Umbilical cord (tissue), 2 donors: ENCODE data around the gene ADARB1. TPM values are rescaled to one million over a fixed set of nuclear protein-coding genes. Genes with fewer than 3 reads are reported as not detected.

Source experiments
- DNase-seq: peaks from one replicate; pipeline ENCODE4 v3.0.0-alpha.2; 2015; ENCODE audit warnings: low spot score
- total RNA-seq: library from RNA; depleted of rRNA; stranded (reverse); fragments of >200 nt; gene quantifications from one replicate; pipeline ENCODE4 v1.2.3, GENCODE V29; 2014; ENCODE audit warnings: low replicate concordance; ENCODE audit not compliant: insufficient read depth

The ADARB1 gene
- total RNA-seq, 1 donor from 2014 or later: 108 TPM

DNA sequence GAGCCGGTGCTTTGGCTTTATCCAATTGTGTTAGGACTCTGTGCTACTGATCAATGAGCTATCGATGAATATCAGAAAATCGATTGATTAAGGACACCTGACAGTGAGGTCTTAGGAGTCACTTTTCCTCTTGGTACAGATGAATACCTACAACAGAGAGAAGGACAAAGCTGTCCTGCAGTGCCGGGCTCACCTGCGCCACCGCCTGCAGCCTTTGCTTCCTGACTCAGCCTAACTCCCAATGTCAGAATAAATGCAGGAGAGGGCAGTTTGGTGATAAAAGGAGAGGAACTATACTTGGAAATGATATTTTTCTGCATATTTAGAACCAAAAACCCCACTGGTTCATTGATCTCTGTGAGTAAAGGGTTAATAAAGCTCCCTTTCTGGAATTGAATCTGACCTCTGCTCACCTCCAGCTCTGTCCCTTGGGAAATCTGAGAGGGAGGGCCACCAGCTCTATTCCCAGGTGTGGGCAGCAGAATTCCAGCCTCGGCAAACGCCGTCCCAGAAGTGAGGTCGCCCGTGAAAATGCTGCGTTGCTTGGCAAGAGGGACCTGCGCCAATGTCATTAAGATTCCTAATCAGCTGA is 174.0 kb downstream of the ADARB1 start:
- no peak for DNase-seq

DNA sequence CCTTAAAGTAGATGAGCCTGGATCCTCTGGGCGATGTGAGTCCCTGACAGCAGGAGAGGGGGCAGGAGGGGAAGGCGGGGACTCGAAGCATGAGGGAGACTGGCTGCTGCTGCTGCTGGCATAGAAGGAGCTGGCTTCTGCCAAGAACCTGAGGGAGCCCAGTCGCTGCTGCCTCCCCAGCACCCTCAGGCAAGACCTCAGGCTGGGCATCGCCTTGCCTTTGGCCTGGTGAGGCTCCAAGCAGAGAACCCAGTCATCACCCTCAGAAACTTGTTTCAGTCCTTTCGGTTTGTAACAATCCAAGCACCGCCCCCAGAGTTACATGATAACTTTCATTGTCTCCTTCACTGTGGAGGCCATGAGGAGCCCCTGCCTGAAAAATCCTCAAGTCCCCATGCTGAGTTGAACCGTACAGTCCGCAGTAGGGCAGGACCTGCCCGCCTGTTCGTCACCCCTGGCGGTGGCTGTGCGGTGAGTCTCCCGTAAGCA is 174.6 kb downstream of the ADARB1 start:
- no peak for DNase-seq

DNA sequence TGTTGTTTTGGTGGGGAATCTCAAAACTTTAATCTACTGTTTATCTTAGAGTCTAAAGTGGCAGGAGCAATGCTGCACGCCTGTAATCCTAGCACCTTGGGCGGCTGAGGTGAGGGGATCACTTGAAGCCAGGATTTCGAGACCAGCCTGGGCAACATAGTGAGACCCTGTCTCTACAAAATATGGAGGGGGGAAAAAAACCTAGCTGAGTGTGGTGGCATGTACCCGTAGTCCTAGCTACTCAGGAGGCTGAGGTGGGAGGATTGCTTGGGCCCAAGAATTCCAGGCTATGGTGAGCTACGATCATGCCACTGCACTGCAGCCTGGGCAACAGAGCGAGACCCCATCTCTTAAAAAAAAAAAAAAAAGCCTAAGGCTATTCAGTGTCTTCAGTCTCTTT is 175.2 kb downstream of the ADARB1 start:
- no peak for DNase-seq

DNA sequence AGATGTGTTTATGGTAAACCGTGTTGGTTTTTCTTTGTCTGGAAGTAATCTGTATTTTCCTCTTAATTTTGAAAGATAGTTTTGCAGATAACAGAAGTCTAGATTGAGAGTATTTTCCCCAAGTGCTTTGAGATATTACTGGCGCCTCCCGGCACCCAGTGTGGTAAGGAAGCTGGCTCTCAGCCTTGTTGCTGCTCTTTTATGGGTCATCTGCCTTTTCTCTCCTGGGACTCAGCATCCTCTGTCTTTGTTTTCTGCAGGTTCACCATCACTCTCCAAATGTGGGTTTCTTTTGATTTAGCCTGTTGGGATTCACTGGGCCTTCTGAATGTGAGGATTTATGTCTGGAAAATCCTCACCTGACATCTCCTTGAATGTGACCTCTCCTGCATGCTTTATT is 175.9 kb downstream of the ADARB1 start:
- DNase-seq: no peak

DNA sequence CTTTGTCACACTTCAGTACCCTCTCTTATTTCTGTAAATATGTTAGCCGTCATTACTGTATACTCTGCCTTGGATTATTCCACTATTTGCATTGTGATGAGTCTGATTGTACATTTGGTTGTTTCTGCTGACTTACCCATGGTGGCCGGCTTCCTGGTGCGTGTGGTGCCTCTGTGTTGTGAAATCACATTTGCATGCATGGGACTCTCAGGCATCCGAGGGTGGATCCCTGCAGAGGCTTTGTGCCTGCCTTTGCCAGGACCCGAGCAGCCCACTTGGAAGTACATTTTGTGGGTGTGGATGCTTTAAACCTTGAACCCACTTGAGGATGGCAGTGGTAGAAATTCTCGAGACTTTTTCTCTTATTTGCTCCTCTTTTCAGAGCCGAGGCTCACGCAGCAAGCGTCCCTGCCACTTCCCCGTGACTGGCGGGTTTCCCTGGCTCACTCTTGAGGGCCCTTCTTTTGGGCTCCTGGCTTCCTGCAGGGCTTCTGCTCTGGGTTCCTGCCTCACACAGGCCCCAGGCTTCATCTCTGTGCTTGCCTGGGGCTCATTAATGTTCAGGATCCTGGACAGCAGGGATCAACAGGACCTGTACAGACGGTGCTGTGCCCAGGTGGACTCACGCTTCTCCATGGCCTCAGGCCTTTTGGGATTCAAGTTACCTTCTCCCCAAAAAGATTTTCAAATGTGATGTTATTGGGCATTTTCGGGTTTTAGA is 176.7 kb downstream of the ADARB1 start:
- no peak for DNase-seq

DNA sequence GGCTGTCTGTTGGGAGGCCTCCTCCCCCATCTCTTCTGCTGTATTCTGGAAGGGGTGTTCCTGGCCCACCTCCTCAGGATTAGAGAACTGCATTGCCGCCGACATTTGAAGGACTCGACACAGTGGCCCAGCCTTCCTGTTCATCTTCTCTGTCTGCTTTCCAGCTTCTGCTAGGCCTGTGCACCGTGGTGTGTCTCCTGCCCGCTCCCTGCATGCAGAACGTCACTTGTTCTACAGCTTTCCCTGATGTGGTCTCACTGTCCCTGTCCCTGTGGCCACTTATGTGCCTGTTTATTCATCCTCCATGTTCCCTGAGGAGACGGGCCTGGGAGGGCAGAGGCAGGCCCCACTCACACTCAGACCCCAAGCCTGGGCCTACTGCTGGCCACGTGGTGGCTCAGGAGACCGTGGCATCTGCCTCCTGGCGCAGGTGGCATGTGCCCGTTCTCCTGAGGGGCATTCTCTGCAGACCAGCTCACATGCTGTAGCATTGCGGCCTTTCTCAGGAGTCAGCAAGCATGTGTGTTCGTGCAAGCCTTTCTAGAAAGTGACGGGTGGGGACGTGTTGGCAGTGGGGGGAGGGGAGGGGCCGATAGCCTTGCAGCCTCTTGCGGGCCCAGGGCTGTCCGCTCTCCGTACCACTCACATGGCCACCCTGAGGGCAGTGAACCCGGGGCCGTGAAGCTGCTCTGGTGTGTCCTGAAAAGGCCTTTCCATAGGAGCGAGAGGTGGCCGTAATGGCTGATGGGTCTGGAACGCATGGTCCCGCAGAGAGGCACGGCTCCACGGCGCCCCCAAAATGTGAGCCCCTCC is 177.5 kb downstream of the ADARB1 start:
- DNase-seq: no peak

DNA sequence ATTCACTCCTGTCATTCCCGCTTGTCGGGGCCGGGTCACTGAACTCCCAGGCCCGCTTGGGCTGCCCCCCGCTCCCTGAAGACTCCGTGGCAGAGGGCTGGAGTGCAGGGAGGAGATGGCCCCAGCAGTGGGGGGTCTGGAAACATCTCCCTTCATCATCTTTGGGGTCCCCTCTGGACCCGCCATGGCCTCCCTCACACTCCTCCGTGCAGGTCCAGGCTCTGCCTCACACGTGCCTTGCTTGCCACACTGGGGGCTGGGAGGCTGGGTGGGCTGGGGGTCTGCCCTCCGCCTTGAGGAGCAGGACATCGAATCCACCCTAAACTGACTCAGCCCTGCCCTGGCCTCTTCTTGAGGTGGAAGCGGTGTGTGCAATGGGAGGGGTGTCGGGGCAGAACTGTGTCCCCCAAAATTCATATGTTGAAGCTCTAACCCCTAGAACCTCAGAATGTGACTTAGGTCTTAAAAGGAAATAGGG is 178.1 kb downstream of the ADARB1 start:
- no peak for DNase-seq

DNA sequence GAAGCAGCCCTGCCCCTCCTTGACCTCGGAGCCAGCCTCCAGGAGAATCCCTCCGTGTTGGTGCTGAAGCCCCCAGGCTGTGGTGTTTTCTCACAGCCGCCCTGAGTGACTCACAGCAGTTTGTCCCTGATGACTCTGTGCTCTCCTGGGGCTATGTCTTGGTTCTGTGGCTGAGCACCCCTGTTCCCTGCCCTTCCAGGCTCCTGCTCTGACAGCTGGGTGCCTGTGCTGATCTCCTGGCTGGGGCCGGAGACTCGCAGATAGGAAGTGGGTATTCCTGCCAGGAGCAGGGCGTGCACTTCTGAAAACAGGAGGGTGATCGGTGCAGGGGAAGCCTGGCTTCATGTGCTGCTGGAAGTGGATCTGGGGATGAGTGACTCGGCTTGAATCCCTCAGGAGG is 178.8 kb downstream of the ADARB1 start:
- peak; percentile 55 for DNase-seq

DNA sequence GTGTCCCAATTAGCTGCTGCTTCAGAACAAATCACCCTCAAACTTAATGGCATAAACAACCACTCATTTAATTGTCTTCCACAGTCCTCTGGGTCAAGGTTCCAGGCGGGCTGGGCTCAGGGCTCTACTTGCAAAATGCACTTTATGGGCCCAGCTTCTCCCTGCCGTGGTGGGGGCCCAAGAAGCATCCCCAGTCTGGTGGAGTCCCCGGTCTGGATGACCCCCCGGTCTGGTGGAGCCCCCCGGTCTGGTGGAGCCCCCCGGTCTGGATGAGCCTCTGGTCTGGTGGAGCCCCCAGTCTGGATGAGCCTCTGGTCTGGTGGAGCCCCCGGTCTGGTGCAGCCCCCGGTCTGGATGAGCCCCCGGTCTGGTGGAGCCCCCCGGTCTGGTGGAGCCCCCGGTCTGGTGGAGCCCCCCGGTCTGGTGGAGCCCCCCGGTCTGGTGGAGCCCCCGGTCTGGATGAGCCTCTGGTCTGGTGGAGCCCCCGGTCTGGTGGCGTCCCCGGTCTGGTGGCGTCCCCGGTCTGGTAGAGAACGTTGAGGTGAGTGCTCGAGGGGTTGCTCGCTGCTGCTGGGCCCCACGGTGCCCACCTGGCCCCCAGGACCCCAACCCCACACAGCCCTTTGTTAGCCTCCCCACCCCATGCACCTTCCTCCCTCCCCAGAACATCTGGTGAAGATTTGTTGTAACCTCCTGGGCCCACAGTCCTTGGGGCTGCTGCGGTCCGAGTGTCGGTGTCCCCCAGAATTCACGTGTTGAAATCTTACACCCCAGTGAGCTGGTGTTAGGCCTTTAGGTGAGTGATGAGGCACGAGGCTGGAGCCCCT is 179.5 kb downstream of the ADARB1 start:
- DNase-seq: no peak

DNA sequence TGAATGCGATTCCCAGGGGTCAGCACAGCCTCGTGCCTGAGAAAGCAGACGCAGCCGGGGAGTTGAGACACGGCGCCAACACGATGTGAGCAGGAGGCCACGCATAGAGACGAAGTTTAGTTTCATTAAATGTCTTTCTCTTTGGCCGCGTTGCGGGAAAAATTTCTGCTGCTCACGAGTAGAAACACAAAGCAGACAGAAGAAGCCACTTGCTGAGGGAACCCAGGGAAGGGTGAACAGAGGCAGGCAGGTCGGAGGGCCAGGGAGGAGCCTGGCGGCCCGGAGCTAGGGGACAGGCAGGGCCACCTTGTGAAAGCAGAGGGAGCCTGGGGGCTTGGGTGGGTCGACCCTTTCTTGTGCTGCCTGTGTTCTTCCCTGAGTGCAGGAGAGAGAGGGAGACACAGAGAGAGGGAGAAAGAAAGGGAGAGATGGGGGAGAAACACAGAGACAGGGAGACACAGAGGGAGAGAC is 180.1 kb downstream of the ADARB1 start:
- no peak for DNase-seq

DNA sequence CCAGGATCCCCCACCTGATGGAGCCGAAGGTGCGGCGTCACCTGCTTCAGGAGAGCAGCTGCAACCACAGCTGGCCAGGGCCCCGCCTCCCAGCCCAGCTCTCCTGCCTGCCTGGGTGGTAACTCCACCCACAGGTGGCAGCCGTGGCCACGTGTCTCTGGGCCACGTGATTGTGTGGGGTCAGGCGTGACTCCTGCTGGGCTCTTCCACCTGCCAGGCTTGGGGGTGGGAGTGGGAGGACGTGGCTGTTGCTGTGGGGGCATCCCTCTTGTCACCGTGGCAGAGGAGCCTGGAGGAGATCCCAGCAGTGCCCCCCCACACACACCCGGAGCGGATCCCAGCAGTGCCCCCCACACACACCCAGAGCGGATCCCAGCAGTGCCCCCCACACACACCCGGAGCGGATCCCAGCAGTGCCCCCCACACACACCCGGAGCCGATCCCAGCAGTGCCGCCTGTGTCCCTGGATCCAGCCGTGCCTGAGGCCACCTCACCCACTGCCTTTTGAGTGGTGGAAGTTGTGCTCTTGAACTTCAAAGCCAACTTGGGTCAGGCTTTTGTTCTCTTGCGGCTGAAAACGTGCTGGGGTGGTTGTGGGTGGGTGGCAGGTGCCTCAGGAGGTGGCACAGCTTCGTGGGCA is 181.1 kb downstream of the ADARB1 start:
- DNase-seq: no peak

DNA sequence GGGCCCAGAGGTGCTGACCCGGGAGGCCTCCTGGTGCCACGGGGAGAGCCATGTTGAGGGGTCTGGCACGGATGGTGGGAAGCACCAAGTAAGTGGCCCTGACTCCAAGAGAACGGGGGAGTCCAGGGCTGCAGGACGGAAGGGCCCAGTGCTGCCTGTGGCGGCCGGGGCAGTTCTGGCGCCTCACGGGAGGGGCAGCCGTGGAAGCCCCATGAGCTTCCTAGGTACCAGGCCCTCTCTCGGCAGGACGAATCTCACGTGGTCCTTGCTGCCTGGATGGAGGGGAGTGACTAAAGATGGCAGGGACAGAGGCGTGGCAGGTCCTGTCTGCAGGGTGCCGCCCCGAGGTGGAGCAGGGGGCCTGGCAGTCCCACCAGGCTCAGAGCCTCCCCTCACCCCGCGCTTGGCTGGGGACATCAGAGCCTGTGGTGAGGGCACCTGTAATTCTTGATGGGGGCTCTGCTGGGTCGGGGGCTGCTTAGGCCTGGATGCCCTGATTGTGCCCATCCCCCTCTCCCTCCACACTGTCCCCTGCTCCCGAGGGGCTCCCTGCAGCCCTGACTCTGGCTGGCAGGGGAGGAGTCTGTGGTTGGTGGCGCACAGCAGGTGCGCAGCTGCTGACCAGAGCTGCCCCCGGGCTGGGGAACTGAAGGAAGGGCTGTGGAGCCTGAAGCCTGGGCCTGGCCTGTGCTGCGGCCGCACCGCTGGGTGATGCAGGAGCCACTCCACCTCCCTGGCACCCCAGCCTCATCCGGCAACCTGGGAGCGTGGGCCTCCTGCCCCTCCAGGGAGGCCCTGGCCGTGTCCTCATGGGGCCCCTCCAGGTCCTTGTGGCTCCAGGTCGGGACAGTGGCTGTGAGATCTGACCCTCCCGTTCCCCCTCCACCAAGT is 181.9 kb downstream of the ADARB1 start:
- no peak for DNase-seq

DNA sequence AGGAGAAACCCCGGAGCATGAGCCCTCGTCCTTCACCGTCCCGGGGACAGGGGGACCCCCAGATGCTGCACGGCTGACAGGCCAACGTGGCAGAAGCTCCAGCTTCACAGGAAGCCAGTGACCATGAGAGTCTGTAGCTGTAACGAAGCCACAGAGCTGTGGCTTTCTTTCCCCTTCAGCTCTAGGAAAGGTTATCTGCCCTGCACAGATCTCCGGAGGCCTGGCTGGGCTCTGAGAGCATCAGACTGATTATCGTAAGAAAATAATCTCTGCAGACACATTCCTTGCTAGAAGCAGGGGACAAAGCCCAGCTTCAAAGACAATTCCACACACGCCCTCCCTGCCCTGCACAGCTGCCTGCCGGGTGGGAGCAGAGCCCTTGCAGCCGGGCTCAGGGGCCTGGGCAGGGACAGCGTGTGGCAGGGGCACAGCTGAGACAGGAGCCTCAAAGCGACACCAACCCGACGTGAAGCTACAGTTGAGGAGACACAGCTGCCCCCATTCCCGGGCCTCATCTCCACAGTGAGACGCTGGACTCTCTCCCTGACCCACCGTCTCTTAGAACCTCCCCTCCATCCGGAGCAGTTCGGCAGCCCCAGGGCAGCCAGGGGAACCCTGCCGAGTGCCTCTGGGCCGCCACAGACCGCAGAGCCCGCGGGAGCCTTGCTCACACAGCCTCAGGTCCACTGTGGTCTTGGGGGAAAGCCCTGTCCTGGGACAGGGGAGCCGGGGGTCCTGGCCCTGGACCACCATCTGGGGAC is 182.7 kb downstream of the ADARB1 start:
- DNase-seq: peak; percentile 86

DNA sequence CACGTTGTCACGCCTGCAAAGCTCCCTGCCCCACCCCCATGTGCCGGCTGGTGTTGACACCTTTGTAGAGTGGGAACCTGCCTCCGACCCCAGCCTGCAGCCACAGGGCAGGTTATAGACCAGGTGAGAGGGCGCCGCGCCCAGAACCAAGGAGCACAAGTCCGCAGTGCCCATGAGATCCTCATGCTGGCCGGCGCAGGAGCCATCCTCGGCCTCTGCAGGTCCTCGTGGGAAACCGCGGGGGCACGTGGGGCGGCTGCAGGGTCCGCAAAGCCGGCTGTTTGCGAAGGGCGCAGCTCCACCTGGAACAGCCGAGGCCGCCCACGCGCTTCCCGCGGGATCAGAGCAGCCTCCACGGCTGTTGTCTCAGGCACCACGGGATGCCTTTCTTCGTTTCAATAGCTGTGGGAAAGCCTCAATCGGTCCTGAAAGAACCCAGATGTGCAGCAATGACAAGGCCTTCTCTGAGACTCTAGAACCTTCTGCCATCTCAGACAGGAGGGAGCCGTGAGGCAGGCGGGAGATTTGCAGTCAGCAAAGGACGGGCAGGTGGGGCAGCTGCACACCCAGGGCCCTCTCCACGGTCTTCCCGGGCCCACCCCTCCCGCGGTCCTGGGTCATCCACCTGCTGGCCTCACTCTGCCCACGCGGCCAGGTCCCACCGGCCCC is 183.4 kb downstream of the ADARB1 start:
- DNase-seq: peak; percentile 14

DNA sequence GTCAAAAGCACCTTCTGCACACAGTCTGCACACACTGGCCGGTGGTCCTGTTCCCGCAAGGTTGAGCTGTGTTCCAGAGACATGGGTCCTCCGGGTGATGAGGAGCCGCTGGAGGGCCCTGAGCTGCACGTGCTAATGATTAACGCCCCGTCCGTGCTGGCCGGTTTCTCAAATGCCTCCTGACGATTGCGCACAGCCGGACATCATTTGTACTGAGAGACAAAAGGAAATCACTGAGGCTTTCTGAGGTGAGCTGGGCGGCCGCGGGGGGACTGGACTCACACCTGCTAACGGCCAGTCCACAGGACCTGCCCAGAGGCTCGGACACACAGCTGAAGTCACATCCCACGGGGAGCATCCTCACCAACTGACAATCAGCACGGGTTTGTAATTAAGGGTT is 184.1 kb downstream of the ADARB1 start:
- DNase-seq: no peak

DNA sequence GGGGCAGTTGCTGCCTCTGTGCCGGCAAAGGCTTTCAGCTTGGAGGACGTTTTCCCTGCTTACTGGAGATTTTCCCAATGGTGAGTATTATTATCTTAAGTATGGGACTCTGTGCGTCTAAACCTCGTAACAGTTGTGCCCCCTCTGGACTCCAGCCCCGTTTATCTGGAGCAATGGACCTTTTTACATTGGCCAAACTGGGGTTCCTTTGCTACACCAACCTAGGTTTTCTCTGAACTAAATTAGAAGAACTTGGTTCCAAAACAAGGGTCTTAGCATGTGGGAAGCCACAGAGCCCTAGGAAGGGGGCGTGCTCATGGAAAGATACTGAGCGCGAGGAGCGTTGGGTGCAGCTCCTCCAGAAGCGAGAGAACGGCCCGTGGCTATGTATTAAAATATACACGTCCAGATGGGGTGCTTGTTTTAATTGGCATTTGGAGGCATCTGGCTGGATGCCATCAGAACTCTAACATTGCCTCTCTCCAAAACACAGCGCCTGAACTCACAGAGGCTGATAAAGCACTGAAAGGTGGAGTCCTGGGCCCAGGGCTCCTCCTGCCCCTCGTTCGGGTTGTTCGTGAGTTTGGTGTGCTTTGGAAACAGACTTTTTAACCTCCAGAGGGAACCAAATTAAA is 184.9 kb downstream of the ADARB1 start:
- no peak for DNase-seq

DNA sequence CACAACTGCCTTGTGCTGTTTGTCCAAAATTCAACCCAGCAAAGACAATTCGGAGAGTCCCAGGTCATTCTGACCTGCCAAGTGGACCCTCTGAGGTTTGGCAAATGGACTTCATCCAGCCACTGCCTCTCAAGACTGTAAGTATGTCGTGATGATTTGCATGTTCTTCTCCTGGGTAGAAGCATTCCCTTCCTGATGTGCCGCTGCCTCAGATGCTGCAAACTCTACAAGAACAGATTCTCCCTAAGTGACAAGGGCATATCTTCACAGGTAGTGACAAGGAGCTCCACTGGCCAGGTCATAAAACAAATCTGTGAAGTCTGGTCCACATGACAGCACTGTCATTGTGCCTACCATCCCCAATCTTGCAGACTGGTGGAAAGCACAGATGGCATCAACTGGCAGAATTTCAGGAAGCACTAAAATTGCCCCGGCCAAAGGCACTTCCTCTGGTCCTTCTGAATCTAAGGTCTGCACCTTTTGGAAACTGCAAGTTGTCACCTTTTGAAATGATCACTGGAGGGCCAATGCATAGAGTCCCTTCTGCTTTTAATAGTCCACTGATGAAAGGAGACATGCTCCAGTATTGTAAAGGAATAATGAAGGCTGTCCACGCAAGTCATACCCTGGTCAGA is 185.9 kb downstream of the ADARB1 start:
- DNase-seq: no peak

DNA sequence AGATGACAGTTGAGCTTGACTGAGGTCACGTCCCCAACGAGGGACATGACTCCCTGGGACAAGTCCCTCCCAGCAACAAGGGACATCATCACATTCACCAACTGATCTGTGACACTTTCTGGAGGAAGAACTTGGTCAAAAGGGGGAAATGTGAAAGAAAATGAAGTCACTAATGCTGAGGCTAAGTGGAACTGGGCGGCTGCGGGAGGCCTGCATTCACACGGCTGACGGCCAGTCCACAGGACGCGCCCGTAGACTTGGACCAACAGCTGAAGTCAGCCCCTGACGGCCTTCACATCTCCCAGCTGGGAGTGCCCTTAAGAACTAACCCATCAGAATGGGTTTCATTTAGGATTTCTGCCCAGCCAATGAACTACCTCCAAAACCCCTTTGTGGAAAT is 186.7 kb downstream of the ADARB1 start:
- DNase-seq: no peak
